HepG2 (cell line): ENCODE measurements around the gene KCNT1. TPM values are rescaled to one million over a fixed set of nuclear protein-coding genes. Genes with fewer than 3 reads are reported as not detected.

Experiments used
- NR2F6 ChIP-seq, 2 experiments: IDR thresholded peaks; 2 replicates each; pipeline ENCODE4 v1.6.1; 2016; ENCODE audit warnings: antibody characterized with exemption in 1 of 2, mild to moderate bottlenecking in 1 of 2
- STAG1 ChIP-seq: sonication (generic); formaldehyde crosslinking; IDR thresholded peaks from 2 replicates; pipeline ENCODE4 v1.4.0; 2020; ENCODE audit warnings: missing genetic modification reagents
- ZNF652 ChIP-seq: IDR thresholded peaks from 2 replicates; pipeline ENCODE4 v1.6.1; 2016; ENCODE audit warnings: low read depth, borderline replicate concordance
- ZNF670 ChIP-seq: sonication (generic); formaldehyde crosslinking; IDR thresholded peaks from 2 replicates; pipeline ENCODE4 v1.8.0; 2022; ENCODE audit warnings: mild to moderate bottlenecking, missing genetic modification reagents, borderline replicate concordance
- ZSCAN30 ChIP-seq: sonication (generic); formaldehyde crosslinking; IDR thresholded peaks from 2 replicates; pipeline ENCODE4 v1.5.0; 2020; ENCODE audit warnings: mild to moderate bottlenecking, missing genetic modification reagents
- polyA plus RNA-seq, 8 experiments: library from polyadenylated mRNA; depleted of rRNA in 3 of 8; stranded (reverse) in 7 of 8; unstranded in 1 of 8; fragments of >200 nt; fragmentation: Illumina TruSeq in 4 of 8; extraction: Trizol in 4 of 8; gene quantifications; 2 replicates each; pipeline versions ENCODE4 v1.2.1 to v1.2.3, GENCODE V29; 2011 to 2016; ENCODE audit warnings: low read depth in 4 of 8, missing spikeins in 1 of 8, mixed read lengths in 1 of 8; ENCODE audit not compliant: insufficient read depth in 1 of 8
- total RNA-seq, 5 experiments: library from RNA; depleted of rRNA; stranded (reverse); fragments of >200 nt; fragmentation: Illumina TruSeq; extraction: Trizol; gene quantifications; 2 replicates each; pipeline ENCODE4 v1.2.3, GENCODE V29; 2016; ENCODE audit warnings: low read depth in 1 of 5
- TF ChIP-seq, protein P1 (sequence below): sonication (generic); formaldehyde crosslinking; IDR thresholded peaks from 2 replicates; pipeline ENCODE4 v1.5.1; 2020; ENCODE audit warnings: mild to moderate bottlenecking, missing genetic modification reagents, borderline replicate concordance
- TF ChIP-seq, protein P2 (sequence below): sonication (generic); formaldehyde crosslinking; IDR thresholded peaks from 2 replicates; pipeline ENCODE4 v1.9.0; 2022; ENCODE audit warnings: missing genetic modification reagents, mild to moderate bottlenecking, borderline replicate concordance
- TF ChIP-seq, protein P3 (sequence below): sonication (generic); formaldehyde crosslinking; IDR thresholded peaks from 2 replicates; pipeline ENCODE4 v1.5.1; 2020; ENCODE audit warnings: mild to moderate bottlenecking, missing genetic modification reagents, moderate library complexity

KCNT1 gene
- total and polyA plus RNA-seq, 2 of the 13 experiments (the other 11 are each of a cell fraction or from before 2014, with no cell fraction given), result not detected

DNA sequence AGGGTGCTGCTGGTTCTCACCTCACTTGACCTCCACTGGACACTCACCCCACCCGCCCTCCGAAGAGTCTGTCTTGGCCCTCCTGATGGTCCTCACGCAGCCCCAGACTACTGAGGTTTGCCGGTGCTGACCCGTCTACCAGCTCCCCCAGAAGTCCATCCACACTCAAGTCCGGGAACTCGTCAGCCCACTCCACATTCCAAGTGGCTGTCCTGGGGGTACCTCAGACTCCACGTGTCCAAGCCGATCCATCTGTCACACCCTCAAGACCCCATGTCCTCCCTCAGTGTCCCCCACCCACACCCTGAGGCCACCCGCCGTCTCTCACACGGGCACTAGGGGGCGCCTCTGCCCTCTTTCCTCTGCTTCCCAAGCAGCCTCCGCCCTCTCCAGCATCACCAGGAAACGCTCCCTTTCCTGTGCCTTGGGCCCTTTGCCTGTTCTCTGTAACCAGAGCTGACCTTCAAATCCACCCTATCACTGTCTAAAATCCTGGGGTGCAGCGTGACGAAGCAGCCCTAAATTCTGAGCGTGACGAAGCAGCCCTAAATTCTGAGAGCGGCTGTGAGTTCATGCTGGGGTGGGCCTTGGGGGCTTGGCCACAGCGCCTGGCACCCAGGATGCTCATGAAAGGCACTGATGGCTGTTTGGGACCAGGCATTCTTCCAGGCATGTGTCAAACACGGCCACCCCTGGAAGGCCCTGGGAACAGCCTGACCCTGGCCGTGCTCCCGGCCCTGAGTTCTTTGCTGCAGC lies 95.7 kb downstream of the KCNT1 start (continued):
- TF ChIP-seq, protein P1, sequence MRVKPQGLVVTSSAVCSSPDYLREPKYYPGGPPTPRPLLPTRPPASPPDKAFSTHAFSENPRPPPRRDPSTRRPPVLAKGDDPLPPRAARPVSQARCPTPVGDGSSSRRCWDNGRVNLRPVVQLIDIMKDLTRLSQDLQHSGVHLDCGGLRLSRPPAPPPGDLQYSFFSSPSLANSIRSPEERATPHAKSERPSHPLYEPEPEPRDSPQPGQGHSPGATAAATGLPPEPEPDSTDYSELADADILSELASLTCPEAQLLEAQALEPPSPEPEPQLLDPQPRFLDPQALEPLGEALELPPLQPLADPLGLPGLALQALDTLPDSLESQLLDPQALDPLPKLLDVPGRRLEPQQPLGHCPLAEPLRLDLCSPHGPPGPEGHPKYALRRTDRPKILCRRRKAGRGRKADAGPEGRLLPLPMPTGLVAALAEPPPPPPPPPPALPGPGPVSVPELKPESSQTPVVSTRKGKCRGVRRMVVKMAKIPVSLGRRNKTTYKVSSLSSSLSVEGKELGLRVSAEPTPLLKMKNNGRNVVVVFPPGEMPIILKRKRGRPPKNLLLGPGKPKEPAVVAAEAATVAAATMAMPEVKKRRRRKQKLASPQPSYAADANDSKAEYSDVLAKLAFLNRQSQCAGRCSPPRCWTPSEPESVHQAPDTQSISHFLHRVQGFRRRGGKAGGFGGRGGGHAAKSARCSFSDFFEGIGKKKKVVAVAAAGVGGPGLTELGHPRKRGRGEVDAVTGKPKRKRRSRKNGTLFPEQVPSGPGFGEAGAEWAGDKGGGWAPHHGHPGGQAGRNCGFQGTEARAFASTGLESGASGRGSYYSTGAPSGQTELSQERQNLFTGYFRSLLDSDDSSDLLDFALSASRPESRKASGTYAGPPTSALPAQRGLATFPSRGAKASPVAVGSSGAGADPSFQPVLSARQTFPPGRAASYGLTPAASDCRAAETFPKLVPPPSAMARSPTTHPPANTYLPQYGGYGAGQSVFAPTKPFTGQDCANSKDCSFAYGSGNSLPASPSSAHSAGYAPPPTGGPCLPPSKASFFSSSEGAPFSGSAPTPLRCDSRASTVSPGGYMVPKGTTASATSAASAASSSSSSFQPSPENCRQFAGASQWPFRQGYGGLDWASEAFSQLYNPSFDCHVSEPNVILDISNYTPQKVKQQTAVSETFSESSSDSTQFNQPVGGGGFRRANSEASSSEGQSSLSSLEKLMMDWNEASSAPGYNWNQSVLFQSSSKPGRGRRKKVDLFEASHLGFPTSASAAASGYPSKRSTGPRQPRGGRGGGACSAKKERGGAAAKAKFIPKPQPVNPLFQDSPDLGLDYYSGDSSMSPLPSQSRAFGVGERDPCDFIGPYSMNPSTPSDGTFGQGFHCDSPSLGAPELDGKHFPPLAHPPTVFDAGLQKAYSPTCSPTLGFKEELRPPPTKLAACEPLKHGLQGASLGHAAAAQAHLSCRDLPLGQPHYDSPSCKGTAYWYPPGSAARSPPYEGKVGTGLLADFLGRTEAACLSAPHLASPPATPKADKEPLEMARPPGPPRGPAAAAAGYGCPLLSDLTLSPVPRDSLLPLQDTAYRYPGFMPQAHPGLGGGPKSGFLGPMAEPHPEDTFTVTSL (CRISPR knock-in tag), result no peak
- no peak for TF ChIP-seq NR2F6 (IDR thresholded peaks at IDR 0.05)
- no peak for TF ChIP-seq NR2F6 (CRISPR knock-in tag; IDR thresholded peaks at IDR 0.05)
- no peak for TF ChIP-seq ZNF652 (CRISPR knock-in tag)
- TF ChIP-seq, protein P2, sequence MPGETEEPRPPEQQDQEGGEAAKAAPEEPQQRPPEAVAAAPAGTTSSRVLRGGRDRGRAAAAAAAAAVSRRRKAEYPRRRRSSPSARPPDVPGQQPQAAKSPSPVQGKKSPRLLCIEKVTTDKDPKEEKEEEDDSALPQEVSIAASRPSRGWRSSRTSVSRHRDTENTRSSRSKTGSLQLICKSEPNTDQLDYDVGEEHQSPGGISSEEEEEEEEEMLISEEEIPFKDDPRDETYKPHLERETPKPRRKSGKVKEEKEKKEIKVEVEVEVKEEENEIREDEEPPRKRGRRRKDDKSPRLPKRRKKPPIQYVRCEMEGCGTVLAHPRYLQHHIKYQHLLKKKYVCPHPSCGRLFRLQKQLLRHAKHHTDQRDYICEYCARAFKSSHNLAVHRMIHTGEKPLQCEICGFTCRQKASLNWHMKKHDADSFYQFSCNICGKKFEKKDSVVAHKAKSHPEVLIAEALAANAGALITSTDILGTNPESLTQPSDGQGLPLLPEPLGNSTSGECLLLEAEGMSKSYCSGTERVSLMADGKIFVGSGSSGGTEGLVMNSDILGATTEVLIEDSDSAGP (CRISPR knock-in tag), result peak; percentile 15; the same call in 1 of the 2 replicates
- peak; percentile 59 for TF ChIP-seq STAG1
- TF ChIP-seq ZNF670 (CRISPR knock-in tag), result no peak
- TF ChIP-seq ZSCAN30 (CRISPR knock-in tag), result no peak
- TF ChIP-seq, protein P3, sequence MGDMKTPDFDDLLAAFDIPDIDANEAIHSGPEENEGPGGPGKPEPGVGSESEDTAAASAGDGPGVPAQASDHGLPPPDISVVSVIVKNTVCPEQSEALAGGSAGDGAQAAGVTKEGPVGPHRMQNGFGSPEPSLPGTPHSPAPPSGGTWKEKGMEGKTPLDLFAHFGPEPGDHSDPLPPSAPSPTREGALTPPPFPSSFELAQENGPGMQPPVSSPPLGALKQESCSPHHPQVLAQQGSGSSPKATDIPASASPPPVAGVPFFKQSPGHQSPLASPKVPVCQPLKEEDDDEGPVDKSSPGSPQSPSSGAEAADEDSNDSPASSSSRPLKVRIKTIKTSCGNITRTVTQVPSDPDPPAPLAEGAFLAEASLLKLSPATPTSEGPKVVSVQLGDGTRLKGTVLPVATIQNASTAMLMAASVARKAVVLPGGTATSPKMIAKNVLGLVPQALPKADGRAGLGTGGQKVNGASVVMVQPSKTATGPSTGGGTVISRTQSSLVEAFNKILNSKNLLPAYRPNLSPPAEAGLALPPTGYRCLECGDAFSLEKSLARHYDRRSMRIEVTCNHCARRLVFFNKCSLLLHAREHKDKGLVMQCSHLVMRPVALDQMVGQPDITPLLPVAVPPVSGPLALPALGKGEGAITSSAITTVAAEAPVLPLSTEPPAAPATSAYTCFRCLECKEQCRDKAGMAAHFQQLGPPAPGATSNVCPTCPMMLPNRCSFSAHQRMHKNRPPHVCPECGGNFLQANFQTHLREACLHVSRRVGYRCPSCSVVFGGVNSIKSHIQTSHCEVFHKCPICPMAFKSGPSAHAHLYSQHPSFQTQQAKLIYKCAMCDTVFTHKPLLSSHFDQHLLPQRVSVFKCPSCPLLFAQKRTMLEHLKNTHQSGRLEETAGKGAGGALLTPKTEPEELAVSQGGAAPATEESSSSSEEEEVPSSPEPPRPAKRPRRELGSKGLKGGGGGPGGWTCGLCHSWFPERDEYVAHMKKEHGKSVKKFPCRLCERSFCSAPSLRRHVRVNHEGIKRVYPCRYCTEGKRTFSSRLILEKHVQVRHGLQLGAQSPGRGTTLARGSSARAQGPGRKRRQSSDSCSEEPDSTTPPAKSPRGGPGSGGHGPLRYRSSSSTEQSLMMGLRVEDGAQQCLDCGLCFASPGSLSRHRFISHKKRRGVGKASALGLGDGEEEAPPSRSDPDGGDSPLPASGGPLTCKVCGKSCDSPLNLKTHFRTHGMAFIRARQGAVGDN (CRISPR knock-in tag), result peak; percentile 20; the same call in 1 of the 2 replicates
